Omental fat pad (tissue), 4 donors: ENCODE measurements around the gene NAGS. TPM values are rescaled to one million over a fixed set of nuclear protein-coding genes. Genes with fewer than 3 reads are reported as not detected.

Experiments used
- ATAC-seq: fragments of 150-250 bp; one replicate; pipeline ENCODE4 v1.9.1; 2016; ENCODE audit warnings: mild to moderate bottlenecking, moderate library complexity; ENCODE audit not compliant: low FRiP score
- DNase-seq: peaks from one replicate; pipeline ENCODE4 v3.0.0-alpha.2; 2019; ENCODE audit warnings: low spot score
- total RNA-seq, 4 donors: library from RNA; depleted of rRNA; stranded (reverse); fragments of >200 nt; gene quantifications; one replicate each; pipeline ENCODE4 v1.1.0, GENCODE V29; 2016
- TF ChIP-seq, protein P1 (sequence below), 3 donors: fragments of 450-650 bp; IDR thresholded peaks; one replicate each; pipeline ENCODE4 v1.5.1; 2016 to 2017; ENCODE audit warnings: antibody characterized with exemption in 3 of 3, mild to moderate bottlenecking in 3 of 3, moderate library complexity in 2 of 3

NAGS gene
- total RNA-seq, 4 donors from 2014 or later: 0.37 to 1.6 (median 0.77) TPM

DNA sequence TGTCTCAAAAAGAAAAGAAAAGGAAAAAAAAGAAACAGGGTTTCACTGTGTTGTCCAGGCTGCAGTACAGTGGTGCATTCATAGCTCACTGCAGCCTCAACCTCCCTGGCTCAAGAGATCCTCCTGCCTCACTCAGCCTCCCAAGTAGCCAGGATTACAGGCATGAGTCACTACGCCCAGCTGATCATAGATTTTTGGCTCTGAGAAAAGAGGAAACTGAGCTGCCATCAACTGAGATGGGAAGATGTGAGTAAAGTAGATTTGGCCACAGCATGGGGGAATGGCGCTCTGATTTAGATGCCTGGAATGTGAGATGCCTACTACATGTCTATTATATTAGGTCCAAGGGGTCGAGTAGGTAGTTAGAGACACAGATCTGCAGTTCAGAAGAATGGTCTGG lies 5.9 kb upstream of the NAGS start:
- ATAC-seq (no peak), DNase-seq (no peak)
- TF ChIP-seq, protein P1, sequence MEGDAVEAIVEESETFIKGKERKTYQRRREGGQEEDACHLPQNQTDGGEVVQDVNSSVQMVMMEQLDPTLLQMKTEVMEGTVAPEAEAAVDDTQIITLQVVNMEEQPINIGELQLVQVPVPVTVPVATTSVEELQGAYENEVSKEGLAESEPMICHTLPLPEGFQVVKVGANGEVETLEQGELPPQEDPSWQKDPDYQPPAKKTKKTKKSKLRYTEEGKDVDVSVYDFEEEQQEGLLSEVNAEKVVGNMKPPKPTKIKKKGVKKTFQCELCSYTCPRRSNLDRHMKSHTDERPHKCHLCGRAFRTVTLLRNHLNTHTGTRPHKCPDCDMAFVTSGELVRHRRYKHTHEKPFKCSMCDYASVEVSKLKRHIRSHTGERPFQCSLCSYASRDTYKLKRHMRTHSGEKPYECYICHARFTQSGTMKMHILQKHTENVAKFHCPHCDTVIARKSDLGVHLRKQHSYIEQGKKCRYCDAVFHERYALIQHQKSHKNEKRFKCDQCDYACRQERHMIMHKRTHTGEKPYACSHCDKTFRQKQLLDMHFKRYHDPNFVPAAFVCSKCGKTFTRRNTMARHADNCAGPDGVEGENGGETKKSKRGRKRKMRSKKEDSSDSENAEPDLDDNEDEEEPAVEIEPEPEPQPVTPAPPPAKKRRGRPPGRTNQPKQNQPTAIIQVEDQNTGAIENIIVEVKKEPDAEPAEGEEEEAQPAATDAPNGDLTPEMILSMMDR (IDR thresholded peaks at IDR 0.05): no peak

DNA sequence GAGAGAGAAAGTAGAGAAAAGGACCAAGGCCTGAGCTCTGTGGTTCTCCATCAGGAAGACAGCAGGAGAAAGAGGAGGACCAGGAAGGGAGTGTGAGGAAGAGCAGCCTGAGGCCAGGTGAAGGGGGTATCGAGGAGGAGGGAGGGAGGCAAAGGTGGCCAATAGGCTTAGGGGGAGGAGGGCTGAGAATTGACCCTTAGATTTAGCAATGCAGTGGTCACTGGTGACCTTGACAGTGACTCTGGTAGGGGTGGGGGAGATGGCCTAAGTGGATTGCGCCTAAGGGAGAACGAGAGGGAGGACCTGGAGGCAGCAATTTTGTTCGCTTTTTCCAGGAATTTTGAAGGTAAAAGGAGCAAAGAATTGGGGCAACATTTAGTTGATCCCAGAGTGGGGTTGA lies 5.4 kb upstream of the NAGS start:
- ATAC-seq (no peak), DNase-seq (no peak)
- TF ChIP-seq, protein P1 (IDR thresholded peaks at IDR 0.05): no peak

- DNase-seq: no peak
- TF ChIP-seq, protein P1 (IDR thresholded peaks at IDR 0.05): no peak
- no peak for ATAC-seq
These were observed 4.1 kb upstream of the NAGS start for GRCh38 chr17:44000141-44000860.

DNA sequence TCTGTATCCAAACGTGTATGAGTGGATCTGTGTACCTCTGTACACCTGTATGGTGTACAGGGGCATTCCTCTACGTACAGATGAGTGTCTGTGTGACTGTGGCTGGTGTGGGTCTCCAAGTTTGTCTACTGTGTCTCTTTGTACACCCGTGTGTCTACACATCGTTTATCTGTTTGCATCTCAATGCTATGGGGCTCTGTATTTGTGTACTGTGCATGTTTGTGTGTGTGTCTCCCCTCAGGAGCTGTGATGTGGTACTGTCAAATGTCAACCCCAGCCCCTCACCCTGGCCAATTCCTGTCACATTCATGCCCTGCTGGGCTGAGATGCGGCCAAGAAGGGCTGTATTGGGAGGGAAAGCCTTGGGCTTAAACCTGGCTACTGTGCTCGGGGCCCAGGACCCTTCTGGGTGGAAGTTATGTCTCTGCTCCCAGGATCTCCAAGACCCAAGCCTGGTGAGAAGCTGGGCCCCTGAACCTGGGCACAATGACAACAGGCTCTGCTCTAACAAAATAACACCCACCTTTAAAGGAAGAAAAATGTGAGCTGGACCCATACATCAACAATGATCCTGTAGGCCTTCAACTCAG lies 3.5 kb upstream of the NAGS start:
- TF ChIP-seq, protein P1 (IDR thresholded peaks at IDR 0.05): no peak
- no peak for ATAC-seq
- DNase-seq: no peak

DNA sequence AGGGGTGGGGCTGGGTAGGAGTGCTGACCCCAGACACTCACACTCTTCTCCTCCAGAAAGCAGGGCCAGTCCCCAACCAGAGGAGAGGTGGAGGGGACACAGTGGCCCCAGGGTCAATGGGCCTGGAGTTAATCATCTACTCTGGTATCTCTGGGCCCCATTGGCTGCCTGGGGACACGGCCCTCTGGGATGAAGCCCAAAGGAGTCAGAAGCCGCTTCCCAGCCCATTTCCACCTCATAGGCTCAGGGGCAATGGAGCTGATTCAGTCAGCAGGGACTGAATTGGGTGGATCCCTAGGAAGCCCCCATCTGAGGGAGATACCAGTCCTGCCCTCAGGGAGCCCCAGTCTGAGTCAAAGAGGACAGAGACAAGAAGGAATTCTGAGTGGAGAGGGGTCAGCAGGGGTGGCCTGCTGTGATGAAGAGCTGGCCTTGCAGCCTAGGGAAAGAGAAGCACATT lies 2.9 kb upstream of the NAGS start:
- ATAC-seq: no peak
- TF ChIP-seq, protein P1 (IDR thresholded peaks at IDR 0.05): no peak

DNA sequence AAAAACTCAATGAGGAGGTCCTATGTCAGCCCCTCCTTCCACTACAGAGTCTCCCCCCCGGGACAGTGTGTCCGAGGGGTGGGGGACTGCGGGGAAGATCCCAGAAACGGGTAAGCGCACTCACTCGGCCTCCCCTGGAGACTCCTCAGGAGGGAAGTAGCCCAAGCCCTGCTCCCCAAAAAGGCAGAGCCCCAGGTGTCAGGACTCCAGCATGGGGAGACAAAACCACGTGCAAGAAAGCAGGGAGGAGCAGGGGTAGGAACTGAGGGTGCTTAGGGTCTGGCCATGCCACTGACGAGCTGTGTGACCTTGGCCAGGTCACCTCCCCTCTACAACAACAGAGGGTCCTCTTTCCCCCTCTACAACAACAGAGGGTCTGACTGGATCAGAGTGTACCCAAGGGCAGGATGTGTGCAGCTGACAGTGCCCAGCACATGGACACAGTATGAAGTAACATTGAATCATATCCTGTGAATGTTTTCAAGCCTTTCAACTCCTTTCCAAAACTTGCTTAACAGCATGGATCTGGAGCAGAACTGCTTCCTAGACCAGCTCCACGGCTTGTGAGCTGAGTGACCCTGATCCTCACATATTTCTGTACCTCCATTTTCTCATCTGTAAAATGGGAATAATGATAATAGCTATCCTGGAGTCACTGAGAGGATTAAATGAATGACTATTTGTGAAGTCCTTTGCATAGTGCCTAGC lies 2.1 kb upstream of the NAGS start:
- ATAC-seq: no peak
- TF ChIP-seq, protein P1 (IDR thresholded peaks at IDR 0.05): no peak
- DNase-seq: no peak

More for the DNA sequence above, 2.9 kb upstream of the NAGS start:
- no peak for DNase-seq
